GM23338 (cell line): Measurements from ENCODE around the gene NTN4. TPM values are rescaled to one million over a fixed set of nuclear protein-coding genes. Genes with fewer than 3 reads are reported as not detected.

Experiments used
- ATAC-seq: fragments of 200-7000 bp; cut with Tn5 transposase; 3 replicates; pipeline ENCODE4 v1.9.1; 2020
- DNase-seq: peaks from one replicate; pipeline ENCODE4 v3.0.0-alpha.2; 2015; ENCODE audit warnings: low spot score
- H2AFZ ChIP-seq: fragments of 200-600 bp; sonication (generic); 2 replicates; pipeline ENCODE4 v1.8.0; 2016; ENCODE audit warnings: antibody characterized with exemption, mild to moderate bottlenecking, moderate library complexity
- H3F3A ChIP-seq: fragments of 200-600 bp; sonication (generic); replicated peaks from 2 replicates; pipeline ENCODE4 v1.8.0; 2017; ENCODE audit warnings: antibody characterized with exemption, mixed run types, low read depth
- H3K27ac ChIP-seq: fragments of 200-600 bp; sonication (generic); 2 replicates; pipeline ENCODE4 v1.6.1; 2016; ENCODE audit warnings: low read depth
- H3K27me3 ChIP-seq: fragments of 200-600 bp; sonication (generic); 2 replicates; pipeline ENCODE4 v1.8.0; 2016; ENCODE audit warnings: mild to moderate bottlenecking, mixed run types, moderate library complexity; ENCODE audit not compliant: insufficient read depth
- H3K36me3 ChIP-seq: fragments of 200-600 bp; sonication (generic); 2 replicates; pipeline ENCODE4 v1.8.0; 2016; ENCODE audit warnings: mild to moderate bottlenecking; ENCODE audit not compliant: insufficient read depth
- H3K4me1 ChIP-seq: fragments of 200-600 bp; sonication (generic); 2 replicates; pipeline ENCODE4 v1.8.0; 2016; ENCODE audit warnings: mild to moderate bottlenecking, moderate library complexity; ENCODE audit not compliant: insufficient read depth
- H3K4me2 ChIP-seq: fragments of 200-600 bp; sonication (generic); 2 replicates; pipeline ENCODE4 v1.7.1; 2017; ENCODE audit warnings: mixed run types
- H3K4me3 ChIP-seq: fragments of 200-600 bp; sonication (generic); 2 replicates; pipeline ENCODE4 v1.6.1; 2016; ENCODE audit warnings: mixed run types
- H3K79me2 ChIP-seq: fragments of 200-600 bp; sonication (generic); replicated peaks from 2 replicates; pipeline ENCODE4 v1.8.0; 2017; ENCODE audit warnings: mild to moderate bottlenecking; ENCODE audit not compliant: insufficient read depth
- H3K9me2 ChIP-seq: fragments of 200-600 bp; sonication (generic); 2 replicates; pipeline ENCODE4 v1.8.0; 2017; ENCODE audit not compliant: insufficient read depth
- H4K20me1 ChIP-seq: fragments of 200-600 bp; sonication (generic); replicated peaks from 2 replicates; pipeline ENCODE4 v1.8.0; 2017; ENCODE audit warnings: mild to moderate bottlenecking; ENCODE audit not compliant: insufficient read depth
- H3K27ac Mint-ChIP-seq: 2 replicates; pipeline ENCODE4 v1.8.0; 2020; ENCODE audit warnings: inconsistent platforms, mild to moderate bottlenecking, moderate library complexity, mixed read lengths
- H3K27me3 Mint-ChIP-seq: 3 replicates; pipeline ENCODE4 v1.8.0; 2022; ENCODE audit warnings: low read depth, mild to moderate bottlenecking, moderate library complexity, mixed read lengths, inconsistent platforms; ENCODE audit not compliant: insufficient read depth, poor library complexity
- H3K36me3 Mint-ChIP-seq: 3 replicates; pipeline ENCODE4 v1.8.0; 2021; ENCODE audit warnings: low read depth, mild to moderate bottlenecking, inconsistent platforms, moderate library complexity, mixed read lengths
- H3K4me1 Mint-ChIP-seq: 3 replicates; pipeline ENCODE4 v1.8.0; 2020; ENCODE audit warnings: mild to moderate bottlenecking, inconsistent platforms, mixed read lengths
- H3K4me3 Mint-ChIP-seq: 3 replicates; pipeline ENCODE4 v1.8.0; 2021; ENCODE audit warnings: moderate library complexity, mild to moderate bottlenecking, inconsistent platforms, mixed read lengths
- H3K9me3 Mint-ChIP-seq: 3 replicates; pipeline ENCODE4 v1.8.0; 2020; ENCODE audit warnings: moderate library complexity, mild to moderate bottlenecking, inconsistent platforms, mixed read lengths
- CREB1 ChIP-seq: fragments of 250-450 bp; sonication (Bioruptor Pico); IDR thresholded peaks from 2 replicates; pipeline ENCODE4 v1.5.0; 2020; ENCODE audit warnings: low read depth, mild to moderate bottlenecking, moderate library complexity
- EZH2 ChIP-seq: fragments of 200-600 bp; sonication (generic); IDR thresholded peaks from one replicate; pipeline ENCODE4 v1.8.0; 2017; ENCODE audit warnings: antibody characterized with exemption, mild to moderate bottlenecking, low read depth; ENCODE audit not compliant: unreplicated experiment
- EZH2phosphoT487 ChIP-seq: fragments of 200-600 bp; sonication (generic); IDR thresholded peaks from one replicate; pipeline ENCODE4 v1.8.1; 2018; ENCODE audit warnings: antibody characterized with exemption; ENCODE audit not compliant: unreplicated experiment
- JUNB ChIP-seq: IDR thresholded peaks from one replicate; pipeline ENCODE4 v1.6.1; 2016; ENCODE audit warnings: antibody characterized with exemption; ENCODE audit not compliant: unreplicated experiment
- NANOG ChIP-seq: IDR thresholded peaks from 2 replicates; pipeline ENCODE4 v1.6.1; 2016; ENCODE audit warnings: antibody characterized with exemption, borderline replicate concordance
- POLR2AphosphoS5 ChIP-seq: IDR thresholded peaks from 2 replicates; pipeline ENCODE4 v1.6.1; 2016; ENCODE audit warnings: antibody characterized with exemption, low read depth
- STAT1 ChIP-seq: IDR thresholded peaks from one replicate; pipeline ENCODE4 v1.6.1; 2016; ENCODE audit warnings: antibody characterized with exemption; ENCODE audit not compliant: unreplicated experiment
- ZNF114 ChIP-seq: fragments of 250-450 bp; sonication (Bioruptor Pico); IDR thresholded peaks from 2 replicates; pipeline ENCODE4 v1.5.0; 2020; ENCODE audit warnings: mild to moderate bottlenecking, moderate library complexity
- ZNF331 ChIP-seq: fragments of 250-450 bp; sonication (Bioruptor Pico); IDR thresholded peaks from 2 replicates; pipeline ENCODE4 v1.5.0; 2020; ENCODE audit warnings: low read depth, mild to moderate bottlenecking, moderate library complexity
- polyA plus RNA-seq: library from polyadenylated mRNA; unstranded; fragments of >200 nt; fragmentation: Nextera tagmentation; extraction: Ambion mirVana; gene quantifications from 2 replicates; pipeline ENCODE4 v1.2.1, GENCODE V29; 2016
- total RNA-seq: library from RNA; depleted of rRNA; stranded (reverse); fragments of >200 nt; shearing (Covaris generic); gene quantifications from 2 replicates; pipeline ENCODE4 v1.2.3, GENCODE V29; 2014
- TF ChIP-seq, protein P1 (sequence below): IDR thresholded peaks from 2 replicates; pipeline ENCODE4 v1.6.1; 2016; ENCODE audit warnings: antibody characterized with exemption
- TF ChIP-seq, protein P2 (sequence below): IDR thresholded peaks from one replicate; pipeline ENCODE4 v1.6.1; 2018; ENCODE audit warnings: antibody characterized with exemption; ENCODE audit not compliant: unreplicated experiment

NTN4 gene
- total and polyA plus RNA-seq, 2 experiments from 2014 or later, result 1.5 to 3.8 TPM

DNA sequence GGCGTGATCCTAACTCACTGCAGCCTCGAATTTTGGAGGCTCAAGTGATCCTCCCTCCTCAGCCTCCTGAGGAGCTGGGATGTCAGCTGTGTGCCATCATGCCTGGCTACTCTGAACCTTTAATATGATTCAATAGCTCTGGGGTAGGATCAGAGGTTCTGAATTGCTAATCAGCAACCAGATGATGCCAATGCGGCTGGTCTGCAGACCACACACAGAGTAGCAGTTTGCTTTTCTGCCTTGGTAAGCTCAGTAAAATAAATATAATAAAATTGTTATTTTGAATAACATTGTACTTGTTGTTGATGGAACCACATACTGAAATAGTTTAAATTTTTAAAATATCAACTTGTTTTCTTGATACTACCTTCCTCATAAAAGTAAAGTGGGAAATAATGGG, 86.6 kb downstream of the NTN4 start:
- H3K79me2 ChIP-seq, result no peaks in the 10 kb centered on the region
- no peak overlapping the region for H3K4me2 ChIP-seq
- H3K27ac ChIP-seq, result no peak overlapping the region
- H3K36me3 ChIP-seq, result no peaks in the 10 kb centered on the region
- H3F3A ChIP-seq, result no peaks in the 10 kb centered on the region
- peaks cover 21% of the 10 kb centered on the region for H3K4me1 Mint-ChIP-seq
- H3K9me2 ChIP-seq, result no peaks in the 10 kb centered on the region
- H3K4me3 Mint-ChIP-seq, result no peak overlapping the region
- H4K20me1 ChIP-seq, result no peaks in the 10 kb centered on the region
- TF ChIP-seq EZH2, result no peak
- TF ChIP-seq, protein P1, sequence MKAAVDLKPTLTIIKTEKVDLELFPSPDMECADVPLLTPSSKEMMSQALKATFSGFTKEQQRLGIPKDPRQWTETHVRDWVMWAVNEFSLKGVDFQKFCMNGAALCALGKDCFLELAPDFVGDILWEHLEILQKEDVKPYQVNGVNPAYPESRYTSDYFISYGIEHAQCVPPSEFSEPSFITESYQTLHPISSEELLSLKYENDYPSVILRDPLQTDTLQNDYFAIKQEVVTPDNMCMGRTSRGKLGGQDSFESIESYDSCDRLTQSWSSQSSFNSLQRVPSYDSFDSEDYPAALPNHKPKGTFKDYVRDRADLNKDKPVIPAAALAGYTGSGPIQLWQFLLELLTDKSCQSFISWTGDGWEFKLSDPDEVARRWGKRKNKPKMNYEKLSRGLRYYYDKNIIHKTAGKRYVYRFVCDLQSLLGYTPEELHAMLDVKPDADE, result no peak
- ATAC-seq (no peak), DNase-seq (no peak)
- no peaks in the 10 kb centered on the region for H3K36me3 Mint-ChIP-seq
- peaks cover 15% of the 10 kb centered on the region for H3K4me1 ChIP-seq
- no peaks in the 10 kb centered on the region for H3K27me3 Mint-ChIP-seq
- no peaks in the 10 kb centered on the region for H3K9me3 Mint-ChIP-seq
- no peak overlapping the region for H2AFZ ChIP-seq
- no peaks in the 10 kb centered on the region for H3K27me3 ChIP-seq
- no peak overlapping the region for H3K27ac Mint-ChIP-seq
- H3K4me3 ChIP-seq, result no peak overlapping the region

DNA sequence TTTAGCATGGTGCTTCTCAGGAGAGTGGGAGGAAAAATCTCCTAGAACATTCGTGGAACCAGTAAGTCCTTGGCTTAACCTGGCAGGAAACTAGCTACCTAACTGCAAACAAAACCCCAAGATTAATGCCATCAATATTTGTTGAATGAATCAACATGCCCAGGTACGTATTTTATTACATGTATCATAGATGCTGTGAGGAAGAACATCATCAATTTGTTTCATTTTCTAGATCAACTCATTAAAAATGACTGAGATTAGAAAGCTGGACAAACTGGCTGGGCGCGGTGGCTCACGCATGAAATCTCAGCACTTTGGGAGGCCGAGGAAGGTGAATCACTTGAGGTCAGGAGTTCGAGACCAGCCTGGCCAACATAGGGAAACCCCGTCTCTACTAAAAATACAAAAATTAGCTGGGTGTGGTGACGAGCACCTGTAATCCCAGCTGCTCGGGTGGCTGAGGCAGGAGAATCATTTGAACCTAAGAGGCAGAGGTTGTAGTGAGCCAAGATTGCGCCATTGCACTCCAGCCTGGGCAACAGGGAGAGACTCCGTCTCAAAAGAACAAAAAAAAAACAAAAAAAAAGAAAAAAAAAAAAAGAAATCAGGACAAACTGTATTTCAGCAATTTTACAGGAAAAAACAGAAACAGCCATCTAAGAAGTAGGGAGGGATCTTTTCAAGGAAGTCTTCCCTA, 88.7 kb downstream of the NTN4 start:
- ATAC-seq, result no peak
- H3K4me1 ChIP-seq, result peaks cover 12% of the 10 kb centered on the region
- H4K20me1 ChIP-seq, result no peaks in the 10 kb centered on the region
- no peaks in the 10 kb centered on the region for H3K9me3 Mint-ChIP-seq
- no peak overlapping the region for H3K4me2 ChIP-seq
- no peak overlapping the region for H3K27ac ChIP-seq
- no peaks in the 10 kb centered on the region for H3K27me3 Mint-ChIP-seq
- H3K36me3 Mint-ChIP-seq, result no peaks in the 10 kb centered on the region
- no peaks in the 10 kb centered on the region for H3K36me3 ChIP-seq
- peaks cover 11% of the 10 kb centered on the region for H3K4me1 Mint-ChIP-seq
- no peaks in the 10 kb centered on the region for H3K9me2 ChIP-seq
- no peak overlapping the region for H3K27ac Mint-ChIP-seq
- no peak overlapping the region for H3K4me3 ChIP-seq
- no peaks in the 10 kb centered on the region for H3K79me2 ChIP-seq
- DNase-seq, result no peak
- H3F3A ChIP-seq, result no peaks in the 10 kb centered on the region
- no peaks in the 10 kb centered on the region for H3K27me3 ChIP-seq
- H2AFZ ChIP-seq, result no peak overlapping the region
- no peak overlapping the region for H3K4me3 Mint-ChIP-seq
- TF ChIP-seq NANOG (no peak), EZH2phosphoT487 (no peak), ZNF331 (CRISPR knock-in tag) (no peak), JUNB (no peak), EZH2 (no peak), ZNF114 (CRISPR knock-in tag) (no peak), STAT1 (no peak), CREB1 (no peak), POLR2AphosphoS5 (no peak)
- TF ChIP-seq, protein P2, sequence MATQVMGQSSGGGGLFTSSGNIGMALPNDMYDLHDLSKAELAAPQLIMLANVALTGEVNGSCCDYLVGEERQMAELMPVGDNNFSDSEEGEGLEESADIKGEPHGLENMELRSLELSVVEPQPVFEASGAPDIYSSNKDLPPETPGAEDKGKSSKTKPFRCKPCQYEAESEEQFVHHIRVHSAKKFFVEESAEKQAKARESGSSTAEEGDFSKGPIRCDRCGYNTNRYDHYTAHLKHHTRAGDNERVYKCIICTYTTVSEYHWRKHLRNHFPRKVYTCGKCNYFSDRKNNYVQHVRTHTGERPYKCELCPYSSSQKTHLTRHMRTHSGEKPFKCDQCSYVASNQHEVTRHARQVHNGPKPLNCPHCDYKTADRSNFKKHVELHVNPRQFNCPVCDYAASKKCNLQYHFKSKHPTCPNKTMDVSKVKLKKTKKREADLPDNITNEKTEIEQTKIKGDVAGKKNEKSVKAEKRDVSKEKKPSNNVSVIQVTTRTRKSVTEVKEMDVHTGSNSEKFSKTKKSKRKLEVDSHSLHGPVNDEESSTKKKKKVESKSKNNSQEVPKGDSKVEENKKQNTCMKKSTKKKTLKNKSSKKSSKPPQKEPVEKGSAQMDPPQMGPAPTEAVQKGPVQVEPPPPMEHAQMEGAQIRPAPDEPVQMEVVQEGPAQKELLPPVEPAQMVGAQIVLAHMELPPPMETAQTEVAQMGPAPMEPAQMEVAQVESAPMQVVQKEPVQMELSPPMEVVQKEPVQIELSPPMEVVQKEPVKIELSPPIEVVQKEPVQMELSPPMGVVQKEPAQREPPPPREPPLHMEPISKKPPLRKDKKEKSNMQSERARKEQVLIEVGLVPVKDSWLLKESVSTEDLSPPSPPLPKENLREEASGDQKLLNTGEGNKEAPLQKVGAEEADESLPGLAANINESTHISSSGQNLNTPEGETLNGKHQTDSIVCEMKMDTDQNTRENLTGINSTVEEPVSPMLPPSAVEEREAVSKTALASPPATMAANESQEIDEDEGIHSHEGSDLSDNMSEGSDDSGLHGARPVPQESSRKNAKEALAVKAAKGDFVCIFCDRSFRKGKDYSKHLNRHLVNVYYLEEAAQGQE, result no peak
- TF ChIP-seq, protein P1, result no peak
